Type B pancreatic cell (in vitro differentiated cells): ENCODE measurements around the gene CETN2. TPM values are rescaled to one million over a fixed set of nuclear protein-coding genes. Genes with fewer than 3 reads are reported as not detected.
A peak's percentile ranks its signal among the peaks of the same experiment; 100 is the strongest.

Experiments used
- DNase-seq: peaks from one replicate; pipeline ENCODE4 v3.0.0; 2021; ENCODE audit warnings: mixed read lengths; ENCODE audit not compliant: unreplicated experiment; ENCODE audit errors: extremely low spot score
- H3K27ac Mint-ChIP-seq: 2 replicates; pipeline ENCODE4 v1.8.0; 2021; ENCODE audit warnings: mild to moderate bottlenecking, mixed read lengths
- H3K27me3 Mint-ChIP-seq: 2 replicates; pipeline ENCODE4 v1.8.0; 2021; ENCODE audit warnings: mixed read lengths
- H3K36me3 Mint-ChIP-seq: 2 replicates; pipeline ENCODE4 v1.8.0; 2021; ENCODE audit warnings: mixed read lengths
- H3K4me1 Mint-ChIP-seq: one replicate; pipeline ENCODE4 v1.8.0; 2021; ENCODE audit warnings: mixed read lengths; ENCODE audit not compliant: unreplicated experiment
- H3K4me3 Mint-ChIP-seq: 2 replicates; pipeline ENCODE4 v1.8.0; 2021; ENCODE audit warnings: mild to moderate bottlenecking, mixed read lengths
- H3K9me3 Mint-ChIP-seq: 2 replicates; pipeline ENCODE4 v1.8.0; 2021; ENCODE audit warnings: mixed read lengths
- long read RNA-seq: library from polyadenylated mRNA; unstranded; transcript quantifications from one replicate; pipeline ENCODE4 v2.0.0, GENCODE V29; 2020
- total RNA-seq: library from RNA; stranded (reverse); gene quantifications from 2 replicates; pipeline ENCODE4 v1.2.1, GENCODE V29; 2021; ENCODE audit warnings: low replicate concordance
- TF ChIP-seq, protein P1 (sequence below): fragments of 200-600 bp; sonication (generic); conservative IDR thresholded peaks from 2 replicates; pipeline ENCODE4 v1.5.0; 2021; ENCODE audit warnings: antibody characterized with exemption, mild to moderate bottlenecking

The CETN2 gene
- total RNA-seq, result 52.4 and 66.3 TPM in 2 replicates
- long read RNA-seq, transcript CETN2-201 (5 exons, 1,454 nt), result major isoform, 89 of 100 reads
- long read RNA-seq, partial matches to known transcripts, result 10 of 100 reads
- long read RNA-seq, other reads (novel, unspliced or antisense), result 1 of 100 reads

DNA sequence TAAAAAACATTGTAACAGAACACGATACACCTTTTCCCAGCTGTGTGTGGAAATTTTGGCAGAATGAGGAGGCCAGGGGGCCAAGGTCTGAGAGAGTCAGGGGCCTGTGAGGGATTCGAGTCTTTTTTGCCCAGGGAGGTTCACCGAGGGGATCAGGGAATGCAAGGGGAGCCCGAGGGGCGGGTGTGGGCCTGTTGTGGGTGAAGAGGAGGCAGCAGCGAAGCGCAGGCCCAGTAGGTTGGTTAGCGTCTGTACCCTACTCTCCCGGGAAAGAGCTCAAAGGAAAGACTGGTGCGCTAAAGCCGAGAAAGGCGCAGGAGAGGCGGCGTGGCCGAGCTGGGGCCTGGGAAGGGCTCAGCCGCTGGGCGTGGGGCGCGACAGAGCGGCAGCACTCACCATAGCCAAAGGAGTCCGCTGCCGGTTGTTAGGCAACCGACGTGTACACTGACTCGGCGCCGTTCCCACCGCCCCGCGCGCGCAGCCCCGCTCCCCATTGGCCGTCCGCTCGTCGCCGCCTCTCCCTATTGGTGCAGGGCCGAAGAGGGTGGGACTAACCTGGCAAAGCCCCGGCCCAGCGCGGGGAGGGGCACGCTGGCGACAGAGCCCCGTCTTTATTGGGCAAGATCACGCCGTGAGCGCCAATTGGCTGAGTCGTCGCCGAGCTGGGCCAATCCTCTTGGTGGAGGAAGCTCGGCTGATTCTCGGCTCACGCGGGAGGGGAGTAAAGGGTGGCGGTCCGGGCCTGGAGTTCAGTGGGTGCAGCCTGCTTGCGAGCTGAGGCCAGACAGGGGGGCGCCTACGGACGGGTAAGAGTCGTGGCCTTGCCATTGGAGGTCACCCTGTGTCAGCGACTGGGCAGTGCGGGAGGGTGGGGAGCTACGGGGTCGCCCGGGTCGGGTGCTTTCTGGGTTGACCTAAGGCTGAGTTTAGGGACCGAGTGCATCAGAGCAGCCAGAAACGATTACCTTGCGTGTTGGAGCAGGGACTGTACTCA is at the start of gene CETN2, which contains the start of gene NSDHL:
TSS of gene CETN2 (minus strand) at position 446 of the 994 bp plus-strand sequence. CDS start at position 399, 47 bp downstream.
TSS of gene NSDHL (plus strand) at position 752 of the 994 bp plus-strand sequence. CDS start 15,262 bp downstream, outside the sequence.
- peak within 1 kb of the TSS; percentile 96 for H3K27ac Mint-ChIP-seq
- H3K4me1 Mint-ChIP-seq, result no peaks in the 10 kb centered on the region
- TF ChIP-seq, protein P1, sequence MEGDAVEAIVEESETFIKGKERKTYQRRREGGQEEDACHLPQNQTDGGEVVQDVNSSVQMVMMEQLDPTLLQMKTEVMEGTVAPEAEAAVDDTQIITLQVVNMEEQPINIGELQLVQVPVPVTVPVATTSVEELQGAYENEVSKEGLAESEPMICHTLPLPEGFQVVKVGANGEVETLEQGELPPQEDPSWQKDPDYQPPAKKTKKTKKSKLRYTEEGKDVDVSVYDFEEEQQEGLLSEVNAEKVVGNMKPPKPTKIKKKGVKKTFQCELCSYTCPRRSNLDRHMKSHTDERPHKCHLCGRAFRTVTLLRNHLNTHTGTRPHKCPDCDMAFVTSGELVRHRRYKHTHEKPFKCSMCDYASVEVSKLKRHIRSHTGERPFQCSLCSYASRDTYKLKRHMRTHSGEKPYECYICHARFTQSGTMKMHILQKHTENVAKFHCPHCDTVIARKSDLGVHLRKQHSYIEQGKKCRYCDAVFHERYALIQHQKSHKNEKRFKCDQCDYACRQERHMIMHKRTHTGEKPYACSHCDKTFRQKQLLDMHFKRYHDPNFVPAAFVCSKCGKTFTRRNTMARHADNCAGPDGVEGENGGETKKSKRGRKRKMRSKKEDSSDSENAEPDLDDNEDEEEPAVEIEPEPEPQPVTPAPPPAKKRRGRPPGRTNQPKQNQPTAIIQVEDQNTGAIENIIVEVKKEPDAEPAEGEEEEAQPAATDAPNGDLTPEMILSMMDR, result no peak
- peak within 1 kb of the TSS; percentile 99 for H3K4me3 Mint-ChIP-seq
- DNase-seq, result peak; percentile 95
- H3K36me3 Mint-ChIP-seq, result peaks cover 11% of the 10 kb centered on the region
- H3K27me3 Mint-ChIP-seq, result no peaks in the 10 kb centered on the region
- peaks cover 4% of the 10 kb centered on the region for H3K9me3 Mint-ChIP-seq

DNA sequence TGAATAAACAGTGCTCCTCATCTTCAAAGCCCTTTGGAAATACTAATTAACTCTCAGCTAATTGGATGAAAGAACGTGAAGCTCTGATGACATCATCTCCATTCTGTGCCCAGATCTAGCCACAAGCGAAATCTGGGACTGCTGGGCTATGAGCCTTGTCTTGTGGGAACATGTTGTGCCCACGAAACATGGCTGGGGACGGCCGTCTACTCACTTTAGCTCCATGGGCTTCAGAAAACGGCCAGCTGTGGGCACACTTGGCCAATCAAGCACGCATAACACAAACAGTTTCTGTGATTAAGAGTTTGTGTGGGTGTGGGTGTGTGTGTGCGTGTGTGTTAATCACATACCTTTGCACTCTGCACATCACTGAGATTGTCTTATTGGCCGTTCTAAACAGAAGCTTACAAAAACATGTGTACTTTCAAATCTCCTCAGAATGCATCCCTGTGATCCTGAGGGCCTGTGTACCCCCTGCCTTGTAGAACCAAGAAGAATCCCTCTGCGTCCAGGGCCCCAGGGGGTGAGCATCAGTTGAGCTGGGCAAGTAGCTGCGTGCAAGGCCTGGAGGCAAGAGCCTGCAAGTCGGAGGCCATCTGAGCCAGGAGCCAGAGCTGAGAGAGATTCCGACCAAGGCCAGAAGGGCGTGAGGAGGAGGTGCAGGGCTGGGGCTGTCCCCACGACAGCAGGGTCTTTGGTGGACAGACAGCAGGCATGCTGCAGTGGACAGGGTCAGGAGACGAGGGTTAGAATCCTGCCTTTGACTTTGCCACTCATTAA is 48.6 kb upstream of the CETN2 start:
- no peak overlapping the region for H3K4me3 Mint-ChIP-seq
- no peaks in the 10 kb centered on the region for H3K36me3 Mint-ChIP-seq
- DNase-seq, result no peak
- TF ChIP-seq, protein P1, result no peak
- H3K27ac Mint-ChIP-seq, result no peak overlapping the region
- H3K4me1 Mint-ChIP-seq, result no peaks in the 10 kb centered on the region
- H3K27me3 Mint-ChIP-seq, result no peaks in the 10 kb centered on the region
- H3K9me3 Mint-ChIP-seq, result peaks cover 5% of the 10 kb centered on the region

DNA sequence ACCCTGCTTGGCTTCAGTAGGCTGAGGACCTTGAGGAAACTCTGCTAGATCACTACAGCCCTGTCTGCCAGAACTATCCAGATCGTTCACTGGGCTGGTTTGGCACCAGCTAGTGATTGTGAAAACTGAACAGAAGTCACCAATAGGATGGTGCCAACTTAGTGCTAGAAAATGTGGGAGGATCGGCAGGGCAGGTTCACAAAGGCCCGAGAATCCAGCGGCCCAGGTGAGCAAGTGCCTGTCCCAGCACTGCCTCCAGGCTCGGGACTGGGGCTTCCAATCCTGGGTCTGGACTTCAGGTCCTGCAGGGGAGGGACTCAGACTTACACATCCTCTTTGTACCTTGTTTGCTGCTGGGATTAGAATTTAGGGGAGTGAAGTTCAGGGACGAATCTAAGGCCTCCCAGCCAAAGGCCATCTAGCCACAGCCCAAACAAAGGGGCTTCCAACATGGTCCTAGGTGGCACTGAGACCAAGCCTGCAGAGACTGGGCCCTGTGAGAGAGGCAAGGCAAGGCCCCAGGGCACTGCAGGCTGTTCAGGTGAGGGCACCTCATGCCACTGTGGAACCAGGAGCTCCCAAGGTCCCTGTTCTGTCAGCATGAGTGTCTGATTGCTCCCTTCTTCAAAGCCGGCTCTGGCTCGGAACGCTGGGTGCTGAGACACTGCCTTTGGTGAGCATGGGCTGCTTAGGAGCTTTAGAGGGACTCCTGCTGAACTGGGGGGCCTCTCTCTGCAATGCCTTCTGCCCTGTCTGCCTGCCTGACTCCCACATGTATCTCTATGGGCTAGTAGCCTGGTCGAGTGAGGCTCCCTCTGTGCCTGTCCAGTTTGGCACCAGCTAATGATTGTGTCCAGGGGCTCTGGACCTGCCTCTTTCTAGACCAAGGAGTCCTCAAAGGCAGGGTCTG is 46.6 kb upstream of the CETN2 start:
- TF ChIP-seq, protein P1, result no peak
- H3K27me3 Mint-ChIP-seq, result no peaks in the 10 kb centered on the region
- peaks cover 5% of the 10 kb centered on the region for H3K9me3 Mint-ChIP-seq
- no peak for DNase-seq
- H3K4me1 Mint-ChIP-seq, result no peaks in the 10 kb centered on the region
- no peaks in the 10 kb centered on the region for H3K36me3 Mint-ChIP-seq
- H3K4me3 Mint-ChIP-seq, result no peak overlapping the region
- H3K27ac Mint-ChIP-seq, result no peak overlapping the region

DNA sequence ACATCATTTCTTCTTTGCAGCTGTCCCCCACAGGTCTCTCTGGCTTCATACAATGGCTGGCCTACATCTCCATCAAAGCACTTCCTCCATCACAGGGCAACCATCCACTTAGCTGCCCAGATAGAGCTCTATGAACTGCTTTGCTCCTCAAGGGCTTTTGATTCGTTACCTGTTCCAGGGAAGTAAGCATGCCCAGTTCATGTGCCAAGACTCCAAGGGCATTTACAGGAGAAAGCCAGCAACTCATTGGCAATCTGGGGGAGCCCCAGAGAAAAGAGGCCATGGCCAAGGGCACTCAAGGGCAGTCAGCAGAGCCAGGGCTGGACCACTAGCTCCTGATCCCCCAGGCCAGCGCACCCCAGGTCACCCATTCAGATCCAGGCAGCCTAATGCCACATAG is 42.8 kb upstream of the CETN2 start:
- H3K4me3 Mint-ChIP-seq, result no peak overlapping the region
- H3K27me3 Mint-ChIP-seq, result no peaks in the 10 kb centered on the region
- H3K27ac Mint-ChIP-seq, result no peak overlapping the region
- no peaks in the 10 kb centered on the region for H3K4me1 Mint-ChIP-seq
- DNase-seq, result no peak
- peaks cover 5% of the 10 kb centered on the region for H3K9me3 Mint-ChIP-seq
- peaks cover 15% of the 10 kb centered on the region for H3K36me3 Mint-ChIP-seq
- TF ChIP-seq, protein P1, result no peak
